Vagina (tissue), 2 donors: Measurements from ENCODE around the gene PXDN.

ENCODE experiments used
- CTCF ChIP-seq, 3 experiments: fragments of 450-650 bp in 2 of 3; fragments of 200-600 bp in 1 of 3; sonication (generic) in 1 of 3; IDR thresholded peaks; one replicate each; pipeline ENCODE4 v1.5.1; 2017 to 2019; ENCODE audit warnings: antibody characterized with exemption in 3 of 3, mild to moderate bottlenecking in 2 of 3, moderate library complexity in 2 of 3
- POLR2AphosphoS5 ChIP-seq, 2 donors: sonication (generic); formaldehyde crosslinking; IDR thresholded peaks; one replicate each; pipeline ENCODE4 v1.9.0; 2017; ENCODE audit warnings: antibody characterized with exemption in 2 of 2, mild to moderate bottlenecking in 2 of 2, low read depth in 1 of 2; ENCODE audit not compliant: insufficient read depth in 1 of 2

DNA sequence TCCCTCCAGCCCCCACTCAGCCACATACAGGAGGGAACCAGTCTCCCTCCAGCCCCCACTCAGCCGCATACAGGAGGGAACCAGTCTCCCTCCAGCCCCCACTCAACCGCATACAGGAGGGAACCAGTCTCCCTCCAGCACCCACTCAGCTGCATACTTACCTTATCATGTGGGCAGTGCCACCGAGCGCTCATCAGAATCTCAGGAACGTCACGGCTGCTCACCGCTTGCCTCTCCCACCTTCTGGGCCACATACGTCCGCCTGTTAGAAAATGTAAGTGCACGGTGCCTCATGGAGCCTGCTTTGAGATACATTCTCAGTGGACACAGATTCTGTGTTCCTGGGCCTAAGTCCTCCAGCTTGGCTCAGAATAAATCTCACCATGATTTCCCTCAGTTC, 124.8 kb downstream of the PXDN start:
- TF ChIP-seq CTCF (IDR thresholded peaks at IDR 0.05) (no peak), POLR2AphosphoS5 (IDR thresholded peaks at IDR 0.05; ENCODE audit: insufficient read depth in 1 of 2, low read depth in 1 of 2) (no peak)
